ENCODE measurements around the gene ALK. TPM values are rescaled to one million over a fixed set of nuclear protein-coding genes. Genes with fewer than 3 reads are reported as not detected.

ALK gene
- polyA plus RNA-seq, 3 donors, result not detected

DNA sequence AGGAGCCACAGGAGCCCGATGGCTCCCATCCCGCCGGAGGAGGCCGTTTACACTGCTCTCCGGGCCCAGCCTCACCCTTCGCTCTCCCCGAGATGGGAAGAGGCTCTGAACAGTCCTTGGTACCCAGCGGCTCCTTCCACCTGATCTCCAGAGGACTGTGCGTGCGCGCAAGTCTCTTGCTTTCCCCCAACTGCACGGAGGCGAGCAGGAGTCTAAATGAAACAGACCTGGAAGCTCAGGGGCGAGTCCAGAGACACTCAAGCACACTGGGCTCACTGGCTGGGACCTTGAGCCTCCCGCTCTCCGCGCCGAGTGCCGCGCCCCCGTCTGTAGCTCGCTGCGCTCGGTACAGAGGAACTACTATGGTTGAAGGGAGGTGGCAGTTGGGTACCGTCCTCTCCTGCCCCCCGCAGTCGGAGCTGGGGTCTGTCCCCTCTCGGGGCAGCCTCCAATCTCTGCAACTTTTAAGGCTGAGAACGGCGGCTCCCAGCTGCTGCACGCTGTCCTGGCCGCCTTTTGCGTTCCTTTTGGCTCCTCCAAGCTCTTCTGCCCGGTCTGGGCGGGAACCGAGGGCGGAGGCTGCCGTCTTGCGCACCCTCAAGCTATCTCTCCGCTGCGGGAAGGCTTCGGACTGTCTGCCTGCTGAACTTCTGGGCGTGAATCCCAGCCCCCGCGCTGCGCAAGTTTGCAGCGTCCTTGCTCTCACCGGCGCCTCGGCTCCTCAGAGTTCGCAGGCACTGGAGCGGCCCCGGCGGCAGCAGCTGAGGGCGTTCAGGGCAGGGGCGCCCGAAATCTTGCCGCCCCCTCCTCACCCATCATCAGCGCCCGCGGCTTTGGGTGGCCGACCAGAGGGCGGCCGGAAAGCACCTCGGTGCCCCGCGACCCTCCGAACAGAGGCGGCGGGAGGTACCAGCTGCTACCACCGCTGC lies 491 bp downstream of the ALK start:
- peaks cover 35 to 55% (median 36%) of the 10 kb centered on the region in 3 donors for H3K27me3 Mint-ChIP-seq (ENCODE audit: low read depth in 3 of 3)
- peak overlapping the region in 1 of 3 experiments; percentile 32 for H3K4me3 ChIP-seq (replicated peaks in 1 of 3; ENCODE audit: low read depth in 2 of 3, low read length in 3 of 3)
- peaks cover 5 to 13% of the 10 kb centered on the region in 2 donors for H3K4me1 ChIP-seq (ENCODE audit: control insufficient read depth in 1 of 2, insufficient read depth in 2 of 2, low read length in 2 of 2)
- no peak overlapping the region for H3K9ac ChIP-seq (ENCODE audit: insufficient read depth, low read length, poor library complexity, severe bottlenecking)
- H3K4me1 Mint-ChIP-seq, result peaks cover 11% of the 10 kb centered on the region
- no peak overlapping the region for H3K27ac ChIP-seq (ENCODE audit: low read depth in 1 of 2, low read length in 2 of 2)
- peak overlapping the region; percentile 39 for H3K4me2 ChIP-seq (replicated peaks; ENCODE audit: extremely low read depth, low read length, poor library complexity, severe bottlenecking)
- peaks cover 0 to 18% (median 10%) of the 10 kb centered on the region in 7 donors for H3K9me3 Mint-ChIP-seq
- peaks cover 38 to 44% of the 10 kb centered on the region in 2 donors for H3K27me3 ChIP-seq (ENCODE audit: control insufficient read depth in 2 of 2, insufficient read depth in 2 of 2, low read length in 2 of 2)
- intact Hi-C loops (cut with micrococcal nuclease), result loop anchor here in 1 of 2 donors (10.0 kb wide), 1 partner anchor 154 kb away; no protein-coding TSS in a partner anchor
- no peak overlapping the region for H2AFZ ChIP-seq (ENCODE audit: insufficient read depth, low read depth, low read length, poor library complexity, severe bottlenecking)
- H4K20me1 ChIP-seq (ENCODE audit: insufficient read depth, low read length), result no peaks in the 10 kb centered on the region
- H3K79me2 ChIP-seq (ENCODE audit: insufficient read depth, low read length), result no peaks in the 10 kb centered on the region
- H3K36me3 ChIP-seq (replicated peaks in 1 of 2; ENCODE audit: control insufficient read depth in 1 of 2, insufficient read depth in 2 of 2, low read length in 2 of 2), result no peaks in the 10 kb centered on the region
- peaks cover 5 to 12% of the 10 kb centered on the region in 2 donors for H3K9me3 ChIP-seq (replicated peaks in 1 of 2; ENCODE audit: control insufficient read depth in 1 of 2, insufficient read depth in 1 of 2, low read length in 2 of 2)
- H3K27ac Mint-ChIP-seq, result no peak overlapping the region
- WGBS (ENCODE audit: insufficient coverage), result 2% methylated on average over 62 of the region's 71 CpGs
- H3K36me3 Mint-ChIP-seq, result peaks cover 0 to 4% of the 10 kb centered on the region in 2 donors
- H3K4me3 Mint-ChIP-seq, result peak overlapping the region in 1 of 2 donors; percentile 85
- no peak for DNase-seq
- TF ChIP-seq, protein P1, sequence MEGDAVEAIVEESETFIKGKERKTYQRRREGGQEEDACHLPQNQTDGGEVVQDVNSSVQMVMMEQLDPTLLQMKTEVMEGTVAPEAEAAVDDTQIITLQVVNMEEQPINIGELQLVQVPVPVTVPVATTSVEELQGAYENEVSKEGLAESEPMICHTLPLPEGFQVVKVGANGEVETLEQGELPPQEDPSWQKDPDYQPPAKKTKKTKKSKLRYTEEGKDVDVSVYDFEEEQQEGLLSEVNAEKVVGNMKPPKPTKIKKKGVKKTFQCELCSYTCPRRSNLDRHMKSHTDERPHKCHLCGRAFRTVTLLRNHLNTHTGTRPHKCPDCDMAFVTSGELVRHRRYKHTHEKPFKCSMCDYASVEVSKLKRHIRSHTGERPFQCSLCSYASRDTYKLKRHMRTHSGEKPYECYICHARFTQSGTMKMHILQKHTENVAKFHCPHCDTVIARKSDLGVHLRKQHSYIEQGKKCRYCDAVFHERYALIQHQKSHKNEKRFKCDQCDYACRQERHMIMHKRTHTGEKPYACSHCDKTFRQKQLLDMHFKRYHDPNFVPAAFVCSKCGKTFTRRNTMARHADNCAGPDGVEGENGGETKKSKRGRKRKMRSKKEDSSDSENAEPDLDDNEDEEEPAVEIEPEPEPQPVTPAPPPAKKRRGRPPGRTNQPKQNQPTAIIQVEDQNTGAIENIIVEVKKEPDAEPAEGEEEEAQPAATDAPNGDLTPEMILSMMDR (IDR thresholded peaks at IDR 0.05), result no peak

DNA sequence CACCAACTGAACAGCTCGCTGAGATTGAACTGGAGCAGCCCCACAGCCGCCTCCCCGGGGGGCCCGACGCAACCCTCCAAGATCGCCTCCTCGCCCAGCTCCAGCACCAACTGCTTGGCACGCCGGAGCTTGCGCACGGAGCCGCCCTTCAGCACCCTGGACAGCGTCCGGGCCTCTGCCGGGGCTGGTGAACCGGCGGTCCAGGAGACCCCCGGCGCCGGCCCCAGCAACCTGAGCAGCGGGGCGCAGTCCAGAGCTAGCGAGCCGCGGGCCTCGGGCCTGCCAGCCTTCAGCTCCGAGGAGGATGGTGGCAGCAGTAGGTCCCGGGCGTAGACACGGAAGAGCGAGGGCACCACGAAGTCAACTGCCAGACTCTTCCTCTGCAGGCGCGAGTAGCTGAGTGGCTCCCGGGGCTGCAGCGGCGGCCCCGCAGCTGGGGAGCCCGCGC lies 1.2 kb downstream of the ALK start:
- Mint-ChIP-seq H3K4me1 (peaks cover 11% of the 10 kb centered on the region), H3K36me3 (peaks cover 0 to 4% of the 10 kb centered on the region in 2 donors), H3K27me3 (ENCODE audit: low read depth in 3 of 3) (peaks cover 35 to 55% (median 36%) of the 10 kb centered on the region in 3 donors), H3K4me3 (peak overlapping the region in 1 of 2 donors; percentile 78), H3K27ac (no peak overlapping the region), H3K9me3 (peaks cover 0 to 18% (median 10%) of the 10 kb centered on the region in 7 donors)
- H2AFZ ChIP-seq (ENCODE audit: insufficient read depth, low read depth, low read length, poor library complexity, severe bottlenecking), result no peak overlapping the region
- no peak for DNase-seq
- H3K27me3 ChIP-seq (ENCODE audit: control insufficient read depth in 2 of 2, insufficient read depth in 2 of 2, low read length in 2 of 2), result peaks cover 38 to 44% of the 10 kb centered on the region in 2 donors
- no peak overlapping the region for H3K27ac ChIP-seq (ENCODE audit: low read depth in 1 of 2, low read length in 2 of 2)
- TF ChIP-seq, protein P1 (IDR thresholded peaks at IDR 0.05), result no peak
- H4K20me1 ChIP-seq (ENCODE audit: insufficient read depth, low read length), result no peaks in the 10 kb centered on the region
- H3K79me2 ChIP-seq (ENCODE audit: insufficient read depth, low read length), result no peaks in the 10 kb centered on the region
- H3K4me1 ChIP-seq (ENCODE audit: control insufficient read depth in 1 of 2, insufficient read depth in 2 of 2, low read length in 2 of 2), result peaks cover 5 to 13% of the 10 kb centered on the region in 2 donors
- H3K4me3 ChIP-seq (replicated peaks in 1 of 3; ENCODE audit: low read depth in 2 of 3, low read length in 3 of 3), result no peak overlapping the region
- H3K9ac ChIP-seq (ENCODE audit: insufficient read depth, low read length, poor library complexity, severe bottlenecking), result no peak overlapping the region
- H3K4me2 ChIP-seq (replicated peaks; ENCODE audit: extremely low read depth, low read length, poor library complexity, severe bottlenecking), result no peak overlapping the region
- intact Hi-C loops (cut with micrococcal nuclease), result loop anchor here in 1 of 2 donors (10.0 kb wide), 1 partner anchor 155 kb away; no protein-coding TSS in a partner anchor
- WGBS (ENCODE audit: insufficient coverage), result 1% methylated on average over 40 of the region's 40 CpGs
- peaks cover 5 to 12% of the 10 kb centered on the region in 2 donors for H3K9me3 ChIP-seq (replicated peaks in 1 of 2; ENCODE audit: control insufficient read depth in 1 of 2, insufficient read depth in 1 of 2, low read length in 2 of 2)
- no peaks in the 10 kb centered on the region for H3K36me3 ChIP-seq (replicated peaks in 1 of 2; ENCODE audit: control insufficient read depth in 1 of 2, insufficient read depth in 2 of 2, low read length in 2 of 2)

All from CD14-positive monocyte (primary cell).